ENCODE measurements around the gene FBXW8. TPM values are rescaled to one million over a fixed set of nuclear protein-coding genes. Genes with fewer than 3 reads are reported as not detected.

The FBXW8 gene
- total RNA-seq, 2 donors from 2014 or later: 26.1 to 34.7 TPM

DNA sequence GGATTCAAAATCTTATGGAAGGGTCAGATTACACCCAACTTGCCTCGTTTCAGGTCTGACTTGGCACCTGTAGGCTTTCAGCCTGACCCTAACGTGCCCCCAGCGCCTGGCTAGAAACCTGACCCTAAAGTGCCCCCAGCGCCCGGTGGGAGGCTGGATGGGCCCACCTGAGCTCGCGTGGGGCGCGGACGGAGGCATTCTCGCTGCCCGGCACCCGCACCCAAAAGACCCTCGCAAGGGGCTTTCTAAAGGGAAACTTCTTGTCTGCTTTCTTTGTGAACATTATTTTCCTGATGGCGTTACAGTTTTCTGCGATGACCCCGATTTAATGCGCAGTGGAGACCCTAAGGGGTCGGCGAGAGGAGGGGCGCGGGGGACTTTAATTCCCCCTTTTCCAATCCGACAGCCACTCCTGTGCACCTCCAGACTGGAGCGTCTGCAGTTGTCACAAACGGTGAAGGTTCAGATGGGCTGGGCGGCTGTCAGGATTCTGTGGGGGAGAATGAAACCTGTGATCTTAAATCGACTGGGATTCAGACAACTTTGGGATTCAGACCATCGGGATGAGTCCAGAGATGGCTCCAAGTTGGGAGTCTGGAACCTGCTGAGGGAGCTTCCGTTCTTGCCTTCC lies 28.8 kb upstream of the FBXW8 start:
- peaks cover 9% of the 10 kb centered on the region for H3K4me1 ChIP-seq (ENCODE audit: control insufficient read depth, insufficient read depth, low read length)
- H3K4me1 Mint-ChIP-seq: peaks cover 25% of the 10 kb centered on the region
- peaks cover 84% of the 10 kb centered on the region for H3K27me3 Mint-ChIP-seq (ENCODE audit: insufficient read depth)
- H3K27ac Mint-ChIP-seq: no peak overlapping the region
- peak overlapping the region; percentile 66 for H3K4me3 Mint-ChIP-seq
- no peaks in the 10 kb centered on the region for H3K36me3 ChIP-seq (ENCODE audit: control insufficient read depth, insufficient read depth, low read length)
- no peaks in the 10 kb centered on the region for H3K9me3 ChIP-seq (ENCODE audit: control insufficient read depth, low read length)
- 6 to 7% methylated on average over 12 to 29 of the region's 29 CpGs for WGBS, 2 experiments (ENCODE audit: insufficient coverage in 1 of 2, insufficient read length in 1 of 2)
- no peak overlapping the region for H3K27ac ChIP-seq (ENCODE audit: low read depth, low read length)
- DNase-seq: peak; percentile 62
- H3K27me3 ChIP-seq (ENCODE audit: control insufficient read depth, insufficient read depth, low read length, poor library complexity, severe bottlenecking): peaks cover 73% of the 10 kb centered on the region
- H3K9ac ChIP-seq (ENCODE audit: extremely low read depth, low read length, poor library complexity, severe bottlenecking): peak overlapping the region; percentile 49
- H3K36me3 Mint-ChIP-seq (ENCODE audit: low read depth): no peaks in the 10 kb centered on the region
- TF ChIP-seq, protein P1, sequence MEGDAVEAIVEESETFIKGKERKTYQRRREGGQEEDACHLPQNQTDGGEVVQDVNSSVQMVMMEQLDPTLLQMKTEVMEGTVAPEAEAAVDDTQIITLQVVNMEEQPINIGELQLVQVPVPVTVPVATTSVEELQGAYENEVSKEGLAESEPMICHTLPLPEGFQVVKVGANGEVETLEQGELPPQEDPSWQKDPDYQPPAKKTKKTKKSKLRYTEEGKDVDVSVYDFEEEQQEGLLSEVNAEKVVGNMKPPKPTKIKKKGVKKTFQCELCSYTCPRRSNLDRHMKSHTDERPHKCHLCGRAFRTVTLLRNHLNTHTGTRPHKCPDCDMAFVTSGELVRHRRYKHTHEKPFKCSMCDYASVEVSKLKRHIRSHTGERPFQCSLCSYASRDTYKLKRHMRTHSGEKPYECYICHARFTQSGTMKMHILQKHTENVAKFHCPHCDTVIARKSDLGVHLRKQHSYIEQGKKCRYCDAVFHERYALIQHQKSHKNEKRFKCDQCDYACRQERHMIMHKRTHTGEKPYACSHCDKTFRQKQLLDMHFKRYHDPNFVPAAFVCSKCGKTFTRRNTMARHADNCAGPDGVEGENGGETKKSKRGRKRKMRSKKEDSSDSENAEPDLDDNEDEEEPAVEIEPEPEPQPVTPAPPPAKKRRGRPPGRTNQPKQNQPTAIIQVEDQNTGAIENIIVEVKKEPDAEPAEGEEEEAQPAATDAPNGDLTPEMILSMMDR (conservative IDR thresholded peaks at IDR 0.05): no peak
- peak overlapping the region; percentile 80 for H3K4me3 ChIP-seq (ENCODE audit: low read length)
- H3K9me3 Mint-ChIP-seq: no peaks in the 10 kb centered on the region

DNA sequence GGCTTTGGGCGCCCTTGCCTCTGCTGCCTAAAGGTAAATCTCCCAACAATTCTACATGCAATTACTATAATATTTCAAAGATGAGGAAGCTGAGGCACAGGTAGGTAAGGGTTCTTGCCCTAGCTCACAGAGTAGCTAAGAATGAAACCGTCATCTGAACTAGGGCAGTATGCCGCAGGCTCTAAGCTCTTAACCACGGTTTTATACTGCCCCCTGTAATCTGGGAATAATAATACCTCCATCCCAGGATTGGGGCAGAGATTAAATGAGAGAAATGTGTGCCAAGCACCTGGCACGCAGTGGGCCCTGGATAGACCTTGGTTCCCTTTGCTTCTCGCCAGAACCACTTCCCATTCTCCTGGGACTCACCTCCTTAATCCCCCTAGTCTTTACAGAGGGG lies 28.0 kb upstream of the FBXW8 start:
- no peak overlapping the region for H3K9ac ChIP-seq (ENCODE audit: extremely low read depth, low read length, poor library complexity, severe bottlenecking)
- H3K36me3 ChIP-seq (ENCODE audit: control insufficient read depth, insufficient read depth, low read length): no peaks in the 10 kb centered on the region
- H3K4me3 ChIP-seq (ENCODE audit: low read length): no peak overlapping the region
- no peak overlapping the region for H3K27ac ChIP-seq (ENCODE audit: low read depth, low read length)
- Mint-ChIP-seq H3K27ac (no peak overlapping the region), H3K27me3 (ENCODE audit: insufficient read depth) (peaks cover 79% of the 10 kb centered on the region), H3K36me3 (ENCODE audit: low read depth) (no peaks in the 10 kb centered on the region), H3K4me1 (peaks cover 25% of the 10 kb centered on the region), H3K4me3 (peak overlapping the region; percentile 66), H3K9me3 (no peaks in the 10 kb centered on the region)
- 40 to 49% methylated on average over 2 to 6 of the region's 6 CpGs for WGBS, 2 experiments (ENCODE audit: insufficient coverage in 1 of 2, insufficient read length in 1 of 2)
- no peaks in the 10 kb centered on the region for H3K9me3 ChIP-seq (ENCODE audit: control insufficient read depth, low read length)
- H3K4me1 ChIP-seq (ENCODE audit: control insufficient read depth, insufficient read depth, low read length): peaks cover 9% of the 10 kb centered on the region
- DNase-seq: peak; percentile 61
- TF ChIP-seq, protein P1 (conservative IDR thresholded peaks at IDR 0.05): peak; percentile 59
- peaks cover 68% of the 10 kb centered on the region for H3K27me3 ChIP-seq (ENCODE audit: control insufficient read depth, insufficient read depth, low read length, poor library complexity, severe bottlenecking)

DNA sequence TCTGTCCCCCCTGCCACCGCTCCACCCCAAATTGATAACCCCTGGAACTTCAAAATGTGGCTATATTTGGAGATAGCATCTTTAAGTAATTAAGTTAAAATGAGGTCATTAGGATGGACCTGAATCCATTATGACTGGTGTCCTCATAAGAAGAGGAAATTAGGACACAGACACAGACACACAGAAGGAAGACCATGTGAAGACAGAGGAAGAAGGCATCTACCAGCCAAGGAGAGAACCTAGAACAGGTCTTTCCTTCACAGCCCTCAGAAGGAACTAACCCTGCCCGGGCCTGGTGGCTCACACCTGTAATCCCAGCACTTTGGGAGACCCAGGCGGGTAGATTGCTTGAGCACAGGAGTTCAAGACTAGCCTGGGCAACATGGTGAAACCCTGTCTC lies 25.9 kb upstream of the FBXW8 start:
- no peaks in the 10 kb centered on the region for H3K9me3 ChIP-seq (ENCODE audit: control insufficient read depth, low read length)
- Mint-ChIP-seq H3K4me3 (no peak overlapping the region), H3K27ac (no peak overlapping the region), H3K4me1 (peaks cover 14% of the 10 kb centered on the region), H3K36me3 (ENCODE audit: low read depth) (no peaks in the 10 kb centered on the region), H3K27me3 (ENCODE audit: insufficient read depth) (peaks cover 61% of the 10 kb centered on the region), H3K9me3 (peaks cover under 1% of the 10 kb centered on the region)
- no peaks in the 10 kb centered on the region for H3K36me3 ChIP-seq (ENCODE audit: control insufficient read depth, insufficient read depth, low read length)
- 91 to 92% methylated on average over 2 to 3 of the region's 3 CpGs for WGBS, 2 experiments (ENCODE audit: insufficient coverage in 1 of 2, insufficient read length in 1 of 2)
- peaks cover 8% of the 10 kb centered on the region for H3K4me1 ChIP-seq (ENCODE audit: control insufficient read depth, insufficient read depth, low read length)
- no peak overlapping the region for H3K27ac ChIP-seq (ENCODE audit: low read depth, low read length)
- peaks cover 47% of the 10 kb centered on the region for H3K27me3 ChIP-seq (ENCODE audit: control insufficient read depth, insufficient read depth, low read length, poor library complexity, severe bottlenecking)
- H3K9ac ChIP-seq (ENCODE audit: extremely low read depth, low read length, poor library complexity, severe bottlenecking): no peak overlapping the region
- TF ChIP-seq, protein P1 (conservative IDR thresholded peaks at IDR 0.05): no peak
- no peak overlapping the region for H3K4me3 ChIP-seq (ENCODE audit: low read length)
- no peak for DNase-seq

Measured in endodermal cell (in vitro differentiated cells).